ENCODE measurements around the gene SPATA2L. TPM values are rescaled to one million over a fixed set of nuclear protein-coding genes. Genes with fewer than 3 reads are reported as not detected.

SPATA2L gene
- total and polyA plus RNA-seq, 2 of the 8 experiments (the other 6 are each of a cell fraction or from before 2014, with no cell fraction given) = 9.3 to 12.5 TPM

DNA sequence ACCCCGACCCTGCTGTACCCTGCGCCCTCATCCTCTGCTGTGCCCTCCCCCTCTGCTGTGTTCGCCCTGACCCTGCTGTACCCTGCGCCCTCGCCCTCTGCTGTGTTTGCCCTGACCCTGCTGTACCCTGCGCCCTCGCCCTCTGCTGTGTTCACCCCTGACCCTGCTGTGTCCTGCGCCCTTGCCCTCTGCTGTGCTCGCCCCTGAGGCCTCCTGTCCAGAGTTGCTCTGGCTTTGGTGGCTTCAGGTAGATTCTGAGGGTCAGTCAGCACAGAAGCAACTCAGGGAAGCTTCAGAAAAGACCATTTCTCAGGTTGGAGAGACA lies 31.4 kb upstream of the SPATA2L start:
- Histone ChIP-seq H3K18ac (ENCODE audit: extremely low read depth, low read length) (no peak overlapping the region), H2BK12ac (ENCODE audit: low read depth, low read length) (no peak overlapping the region), H4K91ac (replicated peaks; ENCODE audit: insufficient read length, low read length) (no peak overlapping the region), H2BK5ac (ENCODE audit: low read depth, low read length) (no peak overlapping the region; the same call in 1 of the 2 replicates), H2BK120ac (replicated peaks; ENCODE audit: low read depth, low read length) (no peak overlapping the region), H2AFZ (ENCODE audit: low read length) (no peak overlapping the region), H3K56ac (replicated peaks; ENCODE audit: insufficient read length, low read depth, low read length) (no peak overlapping the region), H4K8ac (ENCODE audit: extremely low read depth, insufficient read depth, low read length) (no peak overlapping the region), H3K79me1 (ENCODE audit: low read depth, low read length) (no peaks in the 10 kb centered on the region), H3K4ac (replicated peaks; ENCODE audit: insufficient read length, low read depth, low read length) (no peak overlapping the region), H3K4me1 (replicated peaks in 1 of 4; ENCODE audit: control insufficient read depth in 3 of 4, insufficient read depth in 4 of 4, low read length in 3 of 4) (peaks cover 0 to 6% (median 1%) of the 10 kb centered on the region in 4 experiments; a peak in 4 of 7 replicates), H2BK20ac (ENCODE audit: low read length) (no peak overlapping the region), H3K4me3 (ENCODE audit: extremely low read depth in 1 of 4, insufficient read depth in 2 of 4, low read depth in 3 of 4, low read length in 4 of 4) (no peak overlapping the region), H3K9me3 (ENCODE audit: insufficient read depth in 2 of 2, low read depth in 1 of 2, low read length in 1 of 2) (no peaks in the 10 kb centered on the region), H4K5ac (ENCODE audit: insufficient read length, low read depth, low read length) (no peak overlapping the region), H3K36me3 (ENCODE audit: control insufficient read depth in 2 of 4, insufficient read depth in 4 of 4, low read length in 3 of 4) (peaks cover 5 to 20% (median 13%) of the 10 kb centered on the region in 4 experiments; a peak in 7 of 8 replicates), H3K27ac (ENCODE audit: low read depth, low read length) (no peak overlapping the region), H3K23me2 (ENCODE audit: low read depth, low read length) (no peaks in the 10 kb centered on the region), H4K20me1 (replicated peaks in 1 of 2; ENCODE audit: control insufficient read depth in 1 of 2, insufficient read depth in 2 of 2, low read length in 2 of 2) (peaks cover under 1 to 8% of the 10 kb centered on the region in 2 experiments), H3K23ac (ENCODE audit: insufficient read length) (no peak overlapping the region), H3K4me2 (ENCODE audit: insufficient read depth in 1 of 2, low read depth in 2 of 2, low read length in 2 of 2) (no peak overlapping the region), H3K79me2 (ENCODE audit: control insufficient read depth in 1 of 2, insufficient read depth in 2 of 2, low read length in 2 of 2) (no peaks in the 10 kb centered on the region), H3K27me3 (replicated peaks in 1 of 4; ENCODE audit: control insufficient read depth in 3 of 4, extremely low read depth in 1 of 4, insufficient read depth in 3 of 4, low read length in 3 of 4) (no peaks in the 10 kb centered on the region), H2BK15ac (ENCODE audit: low read length) (no peak overlapping the region), H2AK5ac (ENCODE audit: low read depth, low read length) (no peak overlapping the region), H3K14ac (ENCODE audit: insufficient read length) (no peak overlapping the region), H3K9ac (replicated peaks in 1 of 4; ENCODE audit: extremely low read depth in 1 of 4, low read depth in 3 of 4, low read length in 3 of 4) (no peak overlapping the region)
- ChIA-PET CTCF (ENCODE audit: partially characterized antibody) (interaction anchor here (1.0 to 1.1 kb wide), 5 partner anchors 8 to 29 kb away, joined by 3 to 5 read pairs (median 3); no protein-coding TSS in a partner anchor), POLR2A (ENCODE audit: partially characterized antibody) (interaction anchor here (1.1 to 16.1 kb wide), 7 partner anchors 9 to 26 kb away, joined by 3 to 193 read pairs (median 4); partner anchors contain the start of gene VPS9D1)
- no peak for DNase-seq (ENCODE audit: low read depth in 1 of 2, low spot score in 2 of 2)
- 70% methylated on average over 5 of the region's 9 CpGs; no CpG with 5 or more reads in 1 of the 2 experiments for WGBS, 2 experiments (ENCODE audit: extremely low coverage in 1 of 2, insufficient coverage in 1 of 2, insufficient read length in 1 of 2, insufficient replicate concordance in 2 of 2, low coverage in 1 of 2, low lambda C conversion rate in 2 of 2, missing lambda C conversion rate in 1 of 2)
- no peak for FAIRE-seq
- no peak for TF ChIP-seq CREB1 (IDR thresholded peaks at IDR 0.05)
- no peak for TF ChIP-seq KDM4A (IDR thresholded peaks at IDR 0.05; ENCODE audit: low read depth, low read length, severe bottlenecking)
- no peak for TF ChIP-seq EGR1 (IDR thresholded peaks at IDR 0.05; ENCODE audit: borderline replicate concordance, low read depth, low read length)
- TF ChIP-seq CHD1 (IDR thresholded peaks at IDR 0.05; ENCODE audit: low read depth, low read length) = no peak
- no peak for TF ChIP-seq MAX (IDR thresholded peaks at IDR 0.05)
- TF ChIP-seq FOSL1 (IDR thresholded peaks at IDR 0.05; ENCODE audit: insufficient read depth, low read depth, low read length) = no peak
- no peak for TF ChIP-seq EZH2 (IDR thresholded peaks at IDR 0.05; ENCODE audit: low read depth, low read length, severe bottlenecking)
- no peak for TF ChIP-seq TEAD4 (IDR thresholded peaks at IDR 0.05; ENCODE audit: low read depth, low read length)
- TF ChIP-seq EP300 (IDR thresholded peaks at IDR 0.05; ENCODE audit: borderline replicate concordance in 1 of 2, low read depth in 2 of 2, low read length in 2 of 2) = no peak
- TF ChIP-seq, protein P1, sequence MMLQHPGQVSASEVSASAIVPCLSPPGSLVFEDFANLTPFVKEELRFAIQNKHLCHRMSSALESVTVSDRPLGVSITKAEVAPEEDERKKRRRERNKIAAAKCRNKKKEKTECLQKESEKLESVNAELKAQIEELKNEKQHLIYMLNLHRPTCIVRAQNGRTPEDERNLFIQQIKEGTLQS (IDR thresholded peaks at IDR 0.05; ENCODE audit: insufficient read depth, low read depth, low read length) = no peak
- TF ChIP-seq POLR2AphosphoS5 (IDR thresholded peaks at IDR 0.05; ENCODE audit: low read depth, low read length) = no peak
- TF ChIP-seq RNF2 (IDR thresholded peaks at IDR 0.05; ENCODE audit: borderline replicate concordance, low read depth, low read length, missing control alignments, poor library complexity, severe bottlenecking) = no peak

All from H1 (cell line).